ENCODE data around the gene CDH5. TPM values are rescaled to one million over a fixed set of nuclear protein-coding genes. Genes with fewer than 3 reads are reported as not detected.

CDH5 gene
- total and polyA plus RNA-seq, 12 donors, result 39.4 to 81.2 (median 52.9) TPM

DNA sequence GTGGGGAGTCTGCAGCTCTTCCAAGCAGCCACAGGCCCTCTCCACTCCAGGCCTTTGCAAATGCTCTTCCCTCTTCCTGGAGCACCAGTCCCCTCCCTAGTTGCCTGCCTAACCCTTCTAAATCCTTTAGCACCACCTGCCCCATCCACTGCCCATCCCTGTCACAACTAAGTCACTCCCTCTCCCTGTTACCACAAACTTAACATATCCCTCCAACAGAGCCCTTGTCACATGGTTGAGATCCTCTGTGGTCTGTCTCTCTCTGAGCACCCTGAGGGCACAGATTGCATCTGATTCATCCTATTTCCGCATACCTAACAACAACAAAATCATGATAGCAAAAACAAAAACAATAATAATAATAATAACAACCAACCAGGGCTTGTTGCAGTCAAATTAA is 49.6 kb downstream of the CDH5 start:
- Histone ChIP-seq H3K27ac (no peak overlapping the region), H3K27me3 (peaks cover 0 to 2% (median 0%) of the 10 kb centered on the region in 7 donors), H3K4me3 (no peak overlapping the region), H3K36me3 (no peaks in the 10 kb centered on the region), H3K4me1 (peaks cover 0 to 11% (median 0%) of the 10 kb centered on the region in 9 donors), H3K9me3 (peaks cover 0 to 28% (median 7%) of the 10 kb centered on the region in 11 donors)
- ATAC-seq (no peak), DNase-seq (no peak)
- intact Hi-C loops (cut with DNase I), result no loop called here
- 95 to 98% methylated on average over 1 of the region's 1 CpG for WGBS, 2 donors
- no peak for TF ChIP-seq CTCF (IDR thresholded peaks at IDR 0.05)

DNA sequence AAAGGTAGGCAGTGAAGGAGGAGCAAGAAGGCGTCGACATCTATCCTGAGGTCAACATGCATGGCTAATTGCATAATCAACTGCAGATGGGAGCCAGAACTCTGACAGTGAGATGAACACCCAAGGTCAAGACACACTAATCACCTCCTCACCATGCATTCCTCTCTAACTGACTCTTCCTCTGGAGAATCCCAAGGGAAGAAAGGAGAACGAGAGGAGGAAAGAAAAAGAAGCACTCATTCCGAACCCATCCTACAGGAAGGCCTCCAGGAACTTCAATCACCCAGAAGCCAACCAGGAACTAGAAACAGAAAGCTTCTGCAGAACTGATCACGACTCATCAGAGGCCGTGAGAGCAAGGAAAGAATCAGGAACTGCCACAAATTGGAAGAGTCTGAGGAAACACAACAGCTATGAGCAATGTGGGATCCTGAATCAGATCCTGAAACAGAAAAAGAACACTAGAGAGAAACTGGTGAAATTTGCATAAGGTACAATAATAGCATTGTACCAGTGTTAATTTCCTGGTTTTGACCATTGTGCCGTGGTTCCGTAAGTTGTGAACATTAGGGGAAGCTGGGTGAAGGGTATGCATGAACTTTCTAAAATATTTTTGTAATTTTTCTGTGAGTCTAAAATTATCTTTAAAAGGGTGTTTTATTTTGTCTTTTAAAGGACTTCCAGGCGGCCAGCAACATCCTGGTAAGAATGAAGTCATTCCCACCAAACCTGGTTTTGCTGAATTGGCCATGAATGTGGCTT is 50.6 kb downstream of the CDH5 start:
- DNase-seq (no peak), ATAC-seq (no peak)
- H3K9me3 ChIP-seq, result peaks cover 0 to 20% (median 0%) of the 10 kb centered on the region in 11 donors
- H3K27ac ChIP-seq, result no peak overlapping the region
- no peaks in the 10 kb centered on the region for H3K36me3 ChIP-seq
- TF ChIP-seq CTCF (IDR thresholded peaks at IDR 0.05), result no peak
- peaks cover 0 to 11% (median 0%) of the 10 kb centered on the region in 9 donors for H3K4me1 ChIP-seq
- WGBS, 2 donors, result 81 to 87% methylated on average over 9 of the region's 9 CpGs
- peaks cover 0 to 8% (median 0%) of the 10 kb centered on the region in 7 donors for H3K27me3 ChIP-seq
- no peak overlapping the region for H3K4me3 ChIP-seq
- intact Hi-C loops (cut with DNase I), result no loop called here

DNA sequence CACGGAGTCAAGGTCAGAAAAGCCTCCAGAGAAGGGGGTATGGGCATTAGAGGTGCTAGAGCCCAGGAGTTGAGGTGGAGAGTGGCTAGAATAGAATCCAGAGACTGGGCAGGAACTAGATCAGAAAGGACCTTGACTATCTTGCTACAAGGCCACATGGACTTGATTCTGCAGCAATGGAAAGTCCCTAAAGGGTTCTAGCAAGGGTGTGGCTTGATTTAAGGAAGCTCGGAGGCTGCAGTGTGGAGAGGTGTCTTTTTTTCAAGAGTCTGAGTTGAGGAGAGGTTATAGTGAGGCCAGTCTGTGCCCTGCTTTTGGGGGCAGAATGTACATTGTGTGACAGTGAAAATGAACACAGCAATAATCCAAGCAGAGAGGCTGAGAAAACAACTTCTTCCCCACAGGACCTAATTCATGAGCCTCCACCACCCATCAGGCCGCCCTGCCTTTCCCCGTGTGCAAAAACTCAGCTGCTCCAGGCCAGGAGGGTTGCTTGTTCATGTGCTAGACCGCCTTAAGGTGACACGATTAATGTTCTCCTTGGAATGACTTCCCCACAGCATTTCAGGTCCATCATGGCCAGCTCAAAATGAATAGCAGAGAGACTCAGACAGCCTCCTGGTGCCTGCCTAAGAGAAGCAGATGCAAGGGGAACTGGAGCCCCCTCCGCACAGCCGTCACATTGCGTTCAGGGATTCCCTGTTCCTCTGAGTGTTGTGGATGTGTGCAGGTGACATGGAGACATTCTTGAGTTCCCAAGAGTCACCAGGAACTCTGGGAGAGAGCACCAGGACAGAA is 51.9 kb downstream of the CDH5 start:
- 72 to 83% methylated on average over 9 of the region's 9 CpGs for WGBS, 2 donors
- Histone ChIP-seq H3K4me3 (no peak overlapping the region), H3K27ac (no peak overlapping the region), H3K36me3 (no peaks in the 10 kb centered on the region), H3K27me3 (peaks cover 0 to 8% (median 0%) of the 10 kb centered on the region in 7 donors), H3K9me3 (peaks cover 0 to 9% (median 0%) of the 10 kb centered on the region in 11 donors), H3K4me1 (peaks cover 0 to 14% (median 0%) of the 10 kb centered on the region in 9 donors)
- DNase-seq (no peak), ATAC-seq (no peak)
- TF ChIP-seq CTCF (IDR thresholded peaks at IDR 0.05), result no peak
- intact Hi-C loops (cut with DNase I), result no loop called here

GRCh38 chr16:66419527-66419926 is 53.0 kb downstream of the CDH5 start:
- intact Hi-C loops (cut with DNase I), result no loop called here
- no peak for ATAC-seq
- Histone ChIP-seq H3K36me3 (no peaks in the 10 kb centered on the region), H3K27ac (no peak overlapping the region), H3K4me1 (peaks cover 0 to 14% (median 0%) of the 10 kb centered on the region in 9 donors), H3K4me3 (no peak overlapping the region), H3K27me3 (peaks cover 0 to 8% (median 0%) of the 10 kb centered on the region in 7 donors), H3K9me3 (peaks cover 0 to 9% (median 0%) of the 10 kb centered on the region in 11 donors)
- 58 to 71% methylated on average over 3 of the region's 3 CpGs for WGBS, 2 donors
- TF ChIP-seq CTCF (IDR thresholded peaks at IDR 0.05), result no peak
- DNase-seq, result no peak

Measured in heart right ventricle (tissue), 16 donors.